Natural killer cell treated with Interleukin-12 subunit alpha and Interleukin-12 subunit beta and Interleukin-15 and Interleukin-18, amount 100 ng/mL, for 72 hours (primary cell): ENCODE data around the gene AMBRA1. TPM values are rescaled to one million over a fixed set of nuclear protein-coding genes. Genes with fewer than 3 reads are reported as not detected.
A peak's percentile ranks its signal among the peaks of the same experiment; 100 is the strongest.

Experiments
- ATAC-seq, 2 donors: fragments of 150-1000 bp; cut with Tn5 transposase in 1 of 2; sonication (Bioruptor Pico), chemical (Tn5 transposase) in 1 of 2; 2 replicates each; pipeline ENCODE4 v1.10.0; 2021
- DNase-seq: peaks from one replicate; pipeline ENCODE4 v3.0.0; 2022; ENCODE audit warnings: low spot score
- H3K27ac Mint-ChIP-seq, 2 donors: 1 replicate in 1 of 2; 2 replicates in 1 of 2; pipeline ENCODE4 v1.8.0; 2022; ENCODE audit warnings: mixed read lengths in 2 of 2, mild to moderate bottlenecking in 1 of 2, moderate library complexity in 1 of 2
- H3K27me3 Mint-ChIP-seq, 2 donors: 1 replicate in 1 of 2; 2 replicates in 1 of 2; pipeline ENCODE4 v1.8.0; 2022; ENCODE audit warnings: mixed read lengths in 2 of 2
- H3K36me3 Mint-ChIP-seq: one replicate; pipeline ENCODE4 v1.8.0; 2022; ENCODE audit warnings: mixed read lengths
- H3K4me1 Mint-ChIP-seq, 2 donors: 1 replicate in 1 of 2; 2 replicates in 1 of 2; pipeline ENCODE4 v1.8.0; 2022; ENCODE audit warnings: low read depth in 2 of 2, mixed read lengths in 2 of 2, mild to moderate bottlenecking in 1 of 2
- H3K4me3 Mint-ChIP-seq: one replicate; pipeline ENCODE4 v1.8.0; 2022; ENCODE audit warnings: mixed read lengths
- H3K9me3 Mint-ChIP-seq: 2 replicates; pipeline ENCODE4 v1.8.0; 2022; ENCODE audit warnings: mixed read lengths
- total RNA-seq, 2 donors: library from RNA; stranded (reverse); gene quantifications; one replicate each; pipeline ENCODE4 v1.2.3, GENCODE V29; 2022

The AMBRA1 gene
- total RNA-seq, result 10 to 100 TPM; 50.7 to 72.4 TPM

- no peaks in the 10 kb centered on the region for H3K9me3 Mint-ChIP-seq
- no peaks in the 10 kb centered on the region for H3K36me3 Mint-ChIP-seq
- DNase-seq (peak; percentile 87), ATAC-seq (peak; percentile 94)
- peak within 1 kb of the TSS; percentile 94 to 97 for H3K27ac Mint-ChIP-seq
- H3K4me3 Mint-ChIP-seq, result peak within 1 kb of the TSS; percentile 99
- no peaks in the 10 kb centered on the region for H3K27me3 Mint-ChIP-seq
- H3K4me1 Mint-ChIP-seq, result peaks cover 37 to 52% of the 10 kb centered on the region in 2 donors
Measured at GRCh38 chr11:46593550-46594373, at the start of gene AMBRA1. Gene AMBRA1 (minus strand): TSS chr11:46594023. CDS start chr11:46548380, 45,643 bp downstream.

GRCh38 chr11:46643531-46643930, 49.7 kb upstream of the AMBRA1 start:
- peaks cover 13% of the 10 kb centered on the region for H3K36me3 Mint-ChIP-seq
- H3K27ac Mint-ChIP-seq, result no peak overlapping the region
- no peaks in the 10 kb centered on the region for H3K9me3 Mint-ChIP-seq
- no peak for DNase-seq
- peaks cover 5 to 18% of the 10 kb centered on the region in 2 donors for H3K4me1 Mint-ChIP-seq
- ATAC-seq, result no peak
- no peaks in the 10 kb centered on the region for H3K27me3 Mint-ChIP-seq
- H3K4me3 Mint-ChIP-seq, result no peak overlapping the region

- DNase-seq (no peak), ATAC-seq (no peak)
- Mint-ChIP-seq H3K4me1 (peaks cover 5 to 20% of the 10 kb centered on the region in 2 donors), H3K4me3 (no peak overlapping the region), H3K36me3 (peaks cover 17% of the 10 kb centered on the region), H3K9me3 (no peaks in the 10 kb centered on the region), H3K27me3 (no peaks in the 10 kb centered on the region), H3K27ac (peak overlapping the region in 1 of 2 donors; percentile 65)
Measured at GRCh38 chr11:46642627-46643335, 49.0 kb upstream of the AMBRA1 start.

- Mint-ChIP-seq H3K4me3 (no peak overlapping the region), H3K36me3 (peaks cover 17% of the 10 kb centered on the region), H3K27me3 (no peaks in the 10 kb centered on the region), H3K9me3 (no peaks in the 10 kb centered on the region), H3K27ac (no peak overlapping the region), H3K4me1 (peaks cover 5 to 24% of the 10 kb centered on the region in 2 donors)
- DNase-seq (no peak), ATAC-seq (no peak)
Measured at GRCh38 chr11:46641639-46642038, 47.8 kb upstream of the AMBRA1 start.

GRCh38 chr11:46640036-46640788, 46.4 kb upstream of the AMBRA1 start:
- ATAC-seq (no peak), DNase-seq (no peak)
- Mint-ChIP-seq H3K36me3 (peaks cover 17% of the 10 kb centered on the region), H3K9me3 (no peaks in the 10 kb centered on the region), H3K4me3 (no peak overlapping the region), H3K4me1 (peaks cover 5 to 24% of the 10 kb centered on the region in 2 donors), H3K27ac (no peak overlapping the region), H3K27me3 (no peaks in the 10 kb centered on the region)

- ATAC-seq (no peak), DNase-seq (no peak)
- no peaks in the 10 kb centered on the region for H3K9me3 Mint-ChIP-seq
- no peak overlapping the region for H3K4me3 Mint-ChIP-seq
- H3K27ac Mint-ChIP-seq, result peak overlapping the region in 1 of 2 donors; percentile 10
- H3K27me3 Mint-ChIP-seq, result no peaks in the 10 kb centered on the region
- peaks cover 17% of the 10 kb centered on the region for H3K36me3 Mint-ChIP-seq
- peaks cover 5 to 24% of the 10 kb centered on the region in 2 donors for H3K4me1 Mint-ChIP-seq
Measured at GRCh38 chr11:46639197-46639839, 45.5 kb upstream of the AMBRA1 start.

GRCh38 chr11:46637546-46637945, 43.7 kb upstream of the AMBRA1 start:
- ATAC-seq, result no peak
- Mint-ChIP-seq H3K27ac (no peak overlapping the region), H3K4me1 (peaks cover 8 to 23% of the 10 kb centered on the region in 2 donors), H3K36me3 (peaks cover 12% of the 10 kb centered on the region), H3K4me3 (no peak overlapping the region), H3K27me3 (no peaks in the 10 kb centered on the region), H3K9me3 (no peaks in the 10 kb centered on the region)
- no peak for DNase-seq

- H3K27ac Mint-ChIP-seq, result no peak overlapping the region
- H3K9me3 Mint-ChIP-seq, result no peaks in the 10 kb centered on the region
- H3K36me3 Mint-ChIP-seq, result peaks cover 12% of the 10 kb centered on the region
- no peak for DNase-seq
- H3K4me3 Mint-ChIP-seq, result no peak overlapping the region
- peaks cover 13 to 28% of the 10 kb centered on the region in 2 donors for H3K4me1 Mint-ChIP-seq
- no peaks in the 10 kb centered on the region for H3K27me3 Mint-ChIP-seq
- no peak for ATAC-seq
Measured at GRCh38 chr11:46635557-46636139, 41.8 kb upstream of the AMBRA1 start.

- Mint-ChIP-seq H3K4me3 (no peak overlapping the region), H3K36me3 (peaks cover 11% of the 10 kb centered on the region), H3K27me3 (no peaks in the 10 kb centered on the region), H3K27ac (no peak overlapping the region), H3K4me1 (peaks cover 13 to 23% of the 10 kb centered on the region in 2 donors), H3K9me3 (no peaks in the 10 kb centered on the region)
- DNase-seq, result no peak
- ATAC-seq, result no peak
Measured at GRCh38 chr11:46633291-46634217, 39.7 kb upstream of the AMBRA1 start.

GRCh38 chr11:46632502-46632901, 38.7 kb upstream of the AMBRA1 start:
- Mint-ChIP-seq H3K9me3 (no peaks in the 10 kb centered on the region), H3K27ac (no peak overlapping the region), H3K4me3 (no peak overlapping the region), H3K36me3 (peaks cover 6% of the 10 kb centered on the region), H3K4me1 (peaks cover 13 to 18% of the 10 kb centered on the region in 2 donors), H3K27me3 (no peaks in the 10 kb centered on the region)
- ATAC-seq, result peak in 1 of 2 donors; percentile 43
- no peak for DNase-seq

GRCh38 chr11:46631676-46632075, 37.9 kb upstream of the AMBRA1 start:
- ATAC-seq, result no peak
- Mint-ChIP-seq H3K27me3 (no peaks in the 10 kb centered on the region), H3K27ac (no peak overlapping the region), H3K36me3 (peaks cover 6% of the 10 kb centered on the region), H3K4me1 (peaks cover 13 to 16% of the 10 kb centered on the region in 2 donors), H3K4me3 (no peak overlapping the region), H3K9me3 (no peaks in the 10 kb centered on the region)
- DNase-seq, result no peak

- Mint-ChIP-seq H3K4me1 (peaks cover 13 to 21% of the 10 kb centered on the region in 2 donors), H3K27ac (no peak overlapping the region), H3K27me3 (no peaks in the 10 kb centered on the region), H3K4me3 (no peak overlapping the region), H3K9me3 (no peaks in the 10 kb centered on the region), H3K36me3 (peaks cover 12% of the 10 kb centered on the region)
- no peak for ATAC-seq
- no peak for DNase-seq
Measured at GRCh38 chr11:46630237-46630636, 36.4 kb upstream of the AMBRA1 start.
